ENCODE measurements around the gene KIR2DL3. TPM values are rescaled to one million over a fixed set of nuclear protein-coding genes. Genes with fewer than 3 reads are reported as not detected.

Gene KIR2DL3
- total RNA-seq = not detected in 2 replicates

GRCh38 chr19:54738306-54738705 lies at the start of gene KIR2DL3:
Gene KIR2DL3 (plus strand): TSS chr19:54738513. CDS start chr19:54738546, 33 bp downstream.

GRCh38 chr19:54724142-54724541 lies 14.2 kb upstream of the KIR2DL3 start, which contains the start of gene KIR3DL3:
Gene KIR3DL3 (plus strand): TSS chr19:54724442. CDS start chr19:54724497, 55 bp downstream.

GRCh38 chr19:54769646-54770045 lies 31.3 kb downstream of the KIR2DL3 start, which contains the start of gene KIR2DL1:
Gene KIR2DL1 (plus strand): TSS chr19:54769793. CDS start chr19:54769851, 58 bp downstream.

Other genes starting within 250 kb of the KIR2DL3 start
- not detected in 2 replicates for gene LAIR2, start 235.7 kb upstream of the KIR2DL3 start, total RNA-seq
- gene LILRA2, start 164.7 kb upstream of the KIR2DL3 start, total RNA-seq = not detected in 2 replicates
- gene LILRA1, start 144.9 kb upstream of the KIR2DL3 start, total RNA-seq = not detected in 2 replicates
- not detected in 2 replicates for gene LILRB1, start 108.0 kb upstream of the KIR2DL3 start, total RNA-seq
- not detected in 2 replicates for gene LILRB4, start 75.5 kb upstream of the KIR2DL3 start, total RNA-seq
- not detected in 2 replicates for gene KIR3DL3, start 14.1 kb upstream of the KIR2DL3 start, total RNA-seq
- gene KIR2DL1, start 31.3 kb downstream of the KIR2DL3 start, total RNA-seq = not detected in 2 replicates
- not detected in 2 replicates for gene KIR2DL4, start 65.1 kb downstream of the KIR2DL3 start, total RNA-seq
- gene KIR3DL1, start 78.0 kb downstream of the KIR2DL3 start, total RNA-seq = not detected in 2 replicates
- not detected in 2 replicates for gene KIR2DS4, start 94.2 kb downstream of the KIR2DL3 start, total RNA-seq
- not detected in 2 replicates for gene KIR3DL2, start 111.9 kb downstream of the KIR2DL3 start, total RNA-seq
- not detected in 2 replicates for gene FCAR, start 135.7 kb downstream of the KIR2DL3 start, total RNA-seq
- not detected in 2 replicates for gene NCR1, start 167.6 kb downstream of the KIR2DL3 start, total RNA-seq
- not detected in 2 replicates for gene NLRP7, start 209.0 kb downstream of the KIR2DL3 start, total RNA-seq
- gene NLRP2, start 227.9 kb downstream of the KIR2DL3 start, total RNA-seq = not detected in 2 replicates

Measured in cardiac ventricle fibroblast (primary cell).